Neutrophil (primary cell): ENCODE measurements around the gene FRY.

ENCODE experiments used
- H3K27ac ChIP-seq: fragments of 200-600 bp; sonication (generic); 2 replicates; pipeline ENCODE4 v1.5.1; 2016; ENCODE audit warnings: mild to moderate bottlenecking, moderate library complexity
- H3K27me3 ChIP-seq: fragments of 200-600 bp; sonication (generic); 2 replicates; pipeline ENCODE4 v1.6.0; 2016; ENCODE audit warnings: mild to moderate bottlenecking
- H3K36me3 ChIP-seq: fragments of 200-600 bp; sonication (generic); 2 replicates; pipeline ENCODE4 v1.5.1; 2017
- H3K4me1 ChIP-seq, 2 experiments: fragments of 200-600 bp in 1 of 2; sonication (generic) in 1 of 2; 1 replicate in 1 of 2; 2 replicates in 1 of 2; pipeline versions ENCODE4 v1.5.1 to v1.6.1; 2013 to 2016; ENCODE audit warnings: low read depth in 1 of 2, low read length in 1 of 2, mild to moderate bottlenecking in 1 of 2, moderate library complexity in 1 of 2; ENCODE audit not compliant: control insufficient read depth in 1 of 2, insufficient read depth in 1 of 2
- H3K4me3 ChIP-seq, 2 experiments: fragments of 200-600 bp in 1 of 2; sonication (generic) in 1 of 2; 1 replicate in 1 of 2; 2 replicates in 1 of 2; pipeline ENCODE4 v1.5.1; 2013 to 2016; ENCODE audit warnings: low read depth in 1 of 2, low read length in 1 of 2, mild to moderate bottlenecking in 1 of 2, moderate library complexity in 1 of 2
- H3K9me3 ChIP-seq: fragments of 200-600 bp; sonication (generic); 2 replicates; pipeline ENCODE4 v1.5.1; 2016
- CTCF ChIP-seq: fragments of 200-600 bp; sonication (generic); IDR thresholded peaks from 2 replicates; pipeline ENCODE4 v1.5.1; 2016; ENCODE audit warnings: antibody characterized with exemption

FRY gene

GRCh38 chr13:32142115-32142514, 110.5 kb downstream of the FRY start:
- Histone ChIP-seq H3K36me3 (peaks cover 57% of the 10 kb centered on the region), H3K4me3 (no peak overlapping the region), H3K4me1 (peaks cover 19 to 22% of the 10 kb centered on the region in 2 experiments), H3K27me3 (no peaks in the 10 kb centered on the region), H3K9me3 (no peaks in the 10 kb centered on the region), H3K27ac (no peak overlapping the region)
- no peak for TF ChIP-seq CTCF

DNA sequence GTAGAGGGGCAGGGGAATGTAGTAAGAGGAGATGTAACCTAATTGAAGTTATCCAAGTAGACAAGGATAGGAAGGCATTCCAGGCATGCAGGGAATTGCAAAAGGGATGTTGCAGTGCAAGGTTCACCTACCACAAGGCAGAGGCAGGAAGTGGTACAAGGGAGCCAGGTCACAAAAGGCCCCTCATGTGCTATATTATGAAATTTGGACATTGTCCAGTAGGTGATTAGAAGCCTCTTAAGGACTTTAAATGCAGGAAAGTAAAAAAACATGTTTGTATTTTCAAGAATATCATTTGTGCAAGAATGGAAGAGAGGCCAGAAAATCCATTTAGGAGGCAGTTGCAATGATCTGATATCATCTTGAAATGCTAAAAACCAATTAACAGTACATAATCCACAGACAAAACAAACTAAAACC, 111.4 kb downstream of the FRY start:
- no peaks in the 10 kb centered on the region for H3K27me3 ChIP-seq
- peaks cover 61% of the 10 kb centered on the region for H3K36me3 ChIP-seq
- no peaks in the 10 kb centered on the region for H3K9me3 ChIP-seq
- TF ChIP-seq CTCF: no peak
- H3K4me3 ChIP-seq: no peak overlapping the region
- H3K27ac ChIP-seq: no peak overlapping the region
- peaks cover 19 to 22% of the 10 kb centered on the region in 2 experiments for H3K4me1 ChIP-seq

GRCh38 chr13:32147193-32147592, 115.6 kb downstream of the FRY start:
- Histone ChIP-seq H3K9me3 (no peaks in the 10 kb centered on the region), H3K27ac (no peak overlapping the region), H3K4me1 (peaks cover 10 to 11% of the 10 kb centered on the region in 2 experiments), H3K27me3 (no peaks in the 10 kb centered on the region), H3K36me3 (peaks cover 69% of the 10 kb centered on the region), H3K4me3 (no peak overlapping the region)
- no peak for TF ChIP-seq CTCF

GRCh38 chr13:32147976-32148375, 116.4 kb downstream of the FRY start:
- Histone ChIP-seq H3K27me3 (no peaks in the 10 kb centered on the region), H3K9me3 (no peaks in the 10 kb centered on the region), H3K4me3 (no peak overlapping the region), H3K27ac (no peak overlapping the region), H3K4me1 (peaks cover 3% of the 10 kb centered on the region in 2 experiments), H3K36me3 (peaks cover 74% of the 10 kb centered on the region)
- TF ChIP-seq CTCF: no peak

- H3K27ac ChIP-seq: no peak overlapping the region
- H3K27me3 ChIP-seq: no peaks in the 10 kb centered on the region
- H3K4me3 ChIP-seq: no peak overlapping the region
- no peaks in the 10 kb centered on the region for H3K4me1 ChIP-seq
- peaks cover 79% of the 10 kb centered on the region for H3K36me3 ChIP-seq
- no peak for TF ChIP-seq CTCF
- H3K9me3 ChIP-seq: no peaks in the 10 kb centered on the region
These were observed 118.7 kb downstream of the FRY start for GRCh38 chr13:32150239-32150638.

- Histone ChIP-seq H3K36me3 (peaks cover 85% of the 10 kb centered on the region), H3K27me3 (no peaks in the 10 kb centered on the region), H3K27ac (no peak overlapping the region), H3K4me1 (no peaks in the 10 kb centered on the region), H3K9me3 (no peaks in the 10 kb centered on the region), H3K4me3 (no peak overlapping the region)
- TF ChIP-seq CTCF: no peak
These were observed 119.2 kb downstream of the FRY start for GRCh38 chr13:32150794-32151193.
